GM23338 (cell line): Measurements from ENCODE around the gene PPP2R2D. TPM values are rescaled to one million over a fixed set of nuclear protein-coding genes. Genes with fewer than 3 reads are reported as not detected.

Source experiments
- CREB1 ChIP-seq: fragments of 250-450 bp; sonication (Bioruptor Pico); IDR thresholded peaks from 2 replicates; pipeline ENCODE4 v1.5.0; 2020; ENCODE audit warnings: low read depth, mild to moderate bottlenecking, moderate library complexity
- EZH2 ChIP-seq: fragments of 200-600 bp; sonication (generic); IDR thresholded peaks from one replicate; pipeline ENCODE4 v1.8.0; 2017; ENCODE audit warnings: antibody characterized with exemption, mild to moderate bottlenecking, low read depth; ENCODE audit not compliant: unreplicated experiment
- EZH2phosphoT487 ChIP-seq: fragments of 200-600 bp; sonication (generic); IDR thresholded peaks from one replicate; pipeline ENCODE4 v1.8.1; 2018; ENCODE audit warnings: antibody characterized with exemption; ENCODE audit not compliant: unreplicated experiment
- JUNB ChIP-seq: IDR thresholded peaks from one replicate; pipeline ENCODE4 v1.6.1; 2016; ENCODE audit warnings: antibody characterized with exemption; ENCODE audit not compliant: unreplicated experiment
- NANOG ChIP-seq: IDR thresholded peaks from 2 replicates; pipeline ENCODE4 v1.6.1; 2016; ENCODE audit warnings: antibody characterized with exemption, borderline replicate concordance
- POLR2AphosphoS5 ChIP-seq: IDR thresholded peaks from 2 replicates; pipeline ENCODE4 v1.6.1; 2016; ENCODE audit warnings: antibody characterized with exemption, low read depth
- STAT1 ChIP-seq: IDR thresholded peaks from one replicate; pipeline ENCODE4 v1.6.1; 2016; ENCODE audit warnings: antibody characterized with exemption; ENCODE audit not compliant: unreplicated experiment
- ZNF114 ChIP-seq: fragments of 250-450 bp; sonication (Bioruptor Pico); IDR thresholded peaks from 2 replicates; pipeline ENCODE4 v1.5.0; 2020; ENCODE audit warnings: mild to moderate bottlenecking, moderate library complexity
- ZNF331 ChIP-seq: fragments of 250-450 bp; sonication (Bioruptor Pico); IDR thresholded peaks from 2 replicates; pipeline ENCODE4 v1.5.0; 2020; ENCODE audit warnings: low read depth, mild to moderate bottlenecking, moderate library complexity
- ZNF462 ChIP-seq: fragments of 250-450 bp; sonication (Bioruptor Pico); IDR thresholded peaks from 2 replicates; pipeline ENCODE4 v1.5.0; 2020; ENCODE audit warnings: mild to moderate bottlenecking, moderate library complexity
- polyA plus RNA-seq: library from polyadenylated mRNA; unstranded; fragments of >200 nt; fragmentation: Nextera tagmentation; extraction: Ambion mirVana; gene quantifications from 2 replicates; pipeline ENCODE4 v1.2.1, GENCODE V29; 2016
- total RNA-seq: library from RNA; depleted of rRNA; stranded (reverse); fragments of >200 nt; shearing (Covaris generic); gene quantifications from 2 replicates; pipeline ENCODE4 v1.2.3, GENCODE V29; 2014
- TF ChIP-seq, protein P1 (sequence below): IDR thresholded peaks from 2 replicates; pipeline ENCODE4 v1.6.1; 2016; ENCODE audit warnings: antibody characterized with exemption
- TF ChIP-seq, protein P2 (sequence below): IDR thresholded peaks from one replicate; pipeline ENCODE4 v1.6.1; 2018; ENCODE audit warnings: antibody characterized with exemption; ENCODE audit not compliant: unreplicated experiment

PPP2R2D gene
- total and polyA plus RNA-seq, 2 experiments from 2014 or later: 28.8 to 33.7 TPM

GRCh38 chr10:131909014-131909808 lies 8.4 kb downstream of the PPP2R2D start (continued):
- TF ChIP-seq ZNF462 (no peak), POLR2AphosphoS5 (no peak), CREB1 (no peak), STAT1 (no peak), NANOG (no peak), JUNB (no peak), EZH2 (no peak), ZNF331 (no peak), ZNF114 (CRISPR knock-in tag) (no peak), EZH2phosphoT487 (no peak)
- TF ChIP-seq, protein P1, sequence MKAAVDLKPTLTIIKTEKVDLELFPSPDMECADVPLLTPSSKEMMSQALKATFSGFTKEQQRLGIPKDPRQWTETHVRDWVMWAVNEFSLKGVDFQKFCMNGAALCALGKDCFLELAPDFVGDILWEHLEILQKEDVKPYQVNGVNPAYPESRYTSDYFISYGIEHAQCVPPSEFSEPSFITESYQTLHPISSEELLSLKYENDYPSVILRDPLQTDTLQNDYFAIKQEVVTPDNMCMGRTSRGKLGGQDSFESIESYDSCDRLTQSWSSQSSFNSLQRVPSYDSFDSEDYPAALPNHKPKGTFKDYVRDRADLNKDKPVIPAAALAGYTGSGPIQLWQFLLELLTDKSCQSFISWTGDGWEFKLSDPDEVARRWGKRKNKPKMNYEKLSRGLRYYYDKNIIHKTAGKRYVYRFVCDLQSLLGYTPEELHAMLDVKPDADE: no peak
- TF ChIP-seq, protein P2, sequence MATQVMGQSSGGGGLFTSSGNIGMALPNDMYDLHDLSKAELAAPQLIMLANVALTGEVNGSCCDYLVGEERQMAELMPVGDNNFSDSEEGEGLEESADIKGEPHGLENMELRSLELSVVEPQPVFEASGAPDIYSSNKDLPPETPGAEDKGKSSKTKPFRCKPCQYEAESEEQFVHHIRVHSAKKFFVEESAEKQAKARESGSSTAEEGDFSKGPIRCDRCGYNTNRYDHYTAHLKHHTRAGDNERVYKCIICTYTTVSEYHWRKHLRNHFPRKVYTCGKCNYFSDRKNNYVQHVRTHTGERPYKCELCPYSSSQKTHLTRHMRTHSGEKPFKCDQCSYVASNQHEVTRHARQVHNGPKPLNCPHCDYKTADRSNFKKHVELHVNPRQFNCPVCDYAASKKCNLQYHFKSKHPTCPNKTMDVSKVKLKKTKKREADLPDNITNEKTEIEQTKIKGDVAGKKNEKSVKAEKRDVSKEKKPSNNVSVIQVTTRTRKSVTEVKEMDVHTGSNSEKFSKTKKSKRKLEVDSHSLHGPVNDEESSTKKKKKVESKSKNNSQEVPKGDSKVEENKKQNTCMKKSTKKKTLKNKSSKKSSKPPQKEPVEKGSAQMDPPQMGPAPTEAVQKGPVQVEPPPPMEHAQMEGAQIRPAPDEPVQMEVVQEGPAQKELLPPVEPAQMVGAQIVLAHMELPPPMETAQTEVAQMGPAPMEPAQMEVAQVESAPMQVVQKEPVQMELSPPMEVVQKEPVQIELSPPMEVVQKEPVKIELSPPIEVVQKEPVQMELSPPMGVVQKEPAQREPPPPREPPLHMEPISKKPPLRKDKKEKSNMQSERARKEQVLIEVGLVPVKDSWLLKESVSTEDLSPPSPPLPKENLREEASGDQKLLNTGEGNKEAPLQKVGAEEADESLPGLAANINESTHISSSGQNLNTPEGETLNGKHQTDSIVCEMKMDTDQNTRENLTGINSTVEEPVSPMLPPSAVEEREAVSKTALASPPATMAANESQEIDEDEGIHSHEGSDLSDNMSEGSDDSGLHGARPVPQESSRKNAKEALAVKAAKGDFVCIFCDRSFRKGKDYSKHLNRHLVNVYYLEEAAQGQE: no peak
